Activated CD4-positive, alpha-beta T cell treated with anti-CD3 and anti-CD28 coated beads for 4 hours (primary cell): Measurements from ENCODE around the gene DENND4C.
"Not testable (repeated sequence)": the region's sequence is repeated elsewhere in the genome, so short reads cannot be mapped to it uniquely, and the experiment has no call there.

Experiments used
- DNase-seq, 2 donors: peaks; one replicate each; pipeline ENCODE4 v3.0.0-alpha.2; 2020

Gene DENND4C

GRCh38 chr9:19378164-19378563 is 147.7 kb downstream of the DENND4C start:
- no peak for DNase-seq

DNA sequence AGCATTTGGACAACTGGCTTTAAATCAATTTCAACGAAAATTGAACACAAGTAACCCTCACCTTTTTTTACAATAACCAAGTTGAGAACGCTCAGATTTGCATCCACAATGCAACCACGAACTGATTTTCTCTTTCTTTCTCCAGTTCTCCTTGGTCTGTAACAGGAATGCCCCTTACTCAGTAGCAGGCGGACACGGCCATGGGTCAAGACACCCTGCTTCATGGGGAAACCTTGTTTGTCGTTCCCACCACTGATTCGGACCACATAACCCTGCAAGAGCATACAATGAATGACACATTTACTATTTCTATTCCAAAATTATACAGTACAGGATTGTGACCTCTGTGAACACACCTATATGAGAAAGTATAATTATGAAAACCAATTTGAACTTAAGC is 148.2 kb downstream of the DENND4C start:
- DNase-seq, result no peak

- peak in 1 of 2 donors; percentile 7 for DNase-seq
These were observed 148.8 kb downstream of the DENND4C start for GRCh38 chr9:19379283-19379682.

DNA sequence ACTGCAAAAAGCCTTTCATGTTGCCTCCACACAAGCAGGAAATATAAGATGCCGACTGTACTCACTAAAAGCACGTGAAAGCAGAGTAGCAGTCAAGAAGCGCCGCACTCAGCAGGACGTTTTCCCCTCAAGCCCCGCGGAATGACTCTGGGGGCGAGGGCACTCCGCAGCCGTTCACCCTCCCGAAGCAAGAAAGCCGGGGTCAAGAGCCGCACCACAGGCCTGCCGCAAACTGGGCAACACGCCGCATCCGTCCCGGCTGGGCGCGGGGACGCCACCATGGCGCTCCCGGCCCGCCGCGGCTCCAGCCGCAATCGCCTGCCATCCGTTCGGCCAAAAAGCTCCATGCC is 149.2 kb downstream of the DENND4C start:
- DNase-seq, result no peak

DNA sequence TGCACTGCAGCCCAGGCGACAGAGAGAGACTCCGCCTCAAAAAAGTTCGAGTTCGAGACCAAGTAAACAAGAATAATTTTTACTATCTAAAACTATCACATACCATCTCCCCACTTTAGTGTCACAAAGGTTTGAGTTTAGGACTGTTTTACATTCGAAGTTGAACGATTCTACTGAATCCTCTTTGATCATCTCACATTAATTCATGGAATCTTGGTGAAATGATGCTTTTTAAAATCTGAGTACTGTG is 150.3 kb downstream of the DENND4C start:
- DNase-seq, result no peak

DNA sequence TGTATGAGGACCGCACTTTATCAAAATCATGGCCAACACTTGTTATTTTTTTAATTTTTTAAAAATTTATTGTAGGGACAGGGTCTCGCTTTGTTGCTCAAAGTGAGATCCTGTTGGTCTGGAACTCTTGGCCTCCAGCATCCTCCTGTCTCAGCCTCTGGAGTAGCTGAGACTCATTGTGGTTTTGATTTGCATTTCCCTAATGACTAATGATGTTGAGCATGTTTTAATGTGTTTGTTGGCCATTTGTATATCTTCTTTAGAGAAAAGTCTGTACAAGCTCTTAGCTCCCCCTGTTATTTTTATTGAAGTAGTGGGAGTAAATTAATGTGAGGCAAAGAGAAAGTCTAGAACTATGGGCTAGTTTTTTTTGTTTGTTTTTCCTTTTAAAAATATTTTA is 151.2 kb downstream of the DENND4C start:
- no peak for DNase-seq

- DNase-seq, result not testable (repeated sequence)
These were observed 154.7 kb downstream of the DENND4C start for GRCh38 chr9:19385212-19385611.

GRCh38 chr9:19385786-19386501 is 155.5 kb downstream of the DENND4C start:
- DNase-seq, result no peak

- DNase-seq, result no peak
These were observed 156.1 kb downstream of the DENND4C start for GRCh38 chr9:19386502-19387044.

DNA sequence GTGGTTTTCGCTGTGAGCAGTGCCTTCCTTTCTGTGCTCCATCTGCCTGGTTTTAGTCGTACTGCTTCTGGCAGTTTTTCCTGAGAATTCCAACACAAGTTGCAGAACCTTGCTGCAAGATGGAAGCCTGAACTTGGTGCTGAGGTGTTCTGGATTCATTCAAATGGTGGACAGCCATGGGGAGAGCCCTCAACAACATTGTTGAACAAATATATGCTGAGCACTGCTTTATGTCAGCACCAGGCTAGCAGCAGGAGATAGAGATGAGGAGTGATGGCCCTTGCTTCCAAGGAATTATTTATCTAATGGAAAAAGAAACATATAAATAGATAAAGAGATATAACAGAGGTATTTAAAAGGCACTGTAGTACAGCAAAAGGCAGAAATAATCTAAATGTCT is 156.8 kb downstream of the DENND4C start:
- no peak for DNase-seq

DNA sequence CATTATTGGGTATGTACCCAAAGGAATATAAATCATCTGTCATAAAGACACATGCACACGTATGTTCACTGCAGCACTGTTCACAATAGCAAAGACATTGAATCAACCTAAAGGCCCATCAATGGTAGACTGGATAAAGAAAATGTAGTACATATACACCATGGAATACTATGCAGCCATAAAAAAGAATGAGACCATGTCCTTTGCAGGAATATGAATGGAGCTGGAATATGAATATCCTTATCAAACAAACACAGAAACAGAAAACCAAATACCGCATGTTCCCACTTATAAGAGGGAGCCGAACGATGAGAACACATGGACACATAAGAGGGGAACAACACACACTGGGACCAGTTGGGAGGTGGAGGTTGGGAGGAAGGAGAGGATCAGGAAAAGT is 159.0 kb downstream of the DENND4C start:
- not testable (repeated sequence) for DNase-seq

DNA sequence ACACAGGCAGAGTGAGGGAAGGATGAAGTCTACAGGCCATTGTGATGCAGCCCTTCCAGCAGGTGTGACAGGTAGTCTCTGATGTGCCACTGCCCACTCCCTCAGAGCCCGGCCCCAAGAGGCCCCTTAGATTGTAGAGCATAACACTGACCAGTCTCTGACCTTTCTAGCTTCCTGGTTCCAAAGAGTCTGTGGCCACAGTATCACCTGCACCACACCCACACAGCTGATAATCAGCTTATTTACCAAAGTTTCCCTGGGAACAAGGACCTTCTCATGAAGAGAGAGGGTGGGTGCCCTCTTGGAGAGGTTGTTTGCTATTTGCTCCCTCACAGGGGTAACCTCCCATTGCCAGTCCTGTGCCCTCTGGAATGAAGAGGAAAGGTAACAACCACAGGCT is 167.4 kb downstream of the DENND4C start:
- DNase-seq, result no peak

GRCh38 chr9:19403231-19403630 is 172.7 kb downstream of the DENND4C start:
- not testable (repeated sequence) for DNase-seq

DNA sequence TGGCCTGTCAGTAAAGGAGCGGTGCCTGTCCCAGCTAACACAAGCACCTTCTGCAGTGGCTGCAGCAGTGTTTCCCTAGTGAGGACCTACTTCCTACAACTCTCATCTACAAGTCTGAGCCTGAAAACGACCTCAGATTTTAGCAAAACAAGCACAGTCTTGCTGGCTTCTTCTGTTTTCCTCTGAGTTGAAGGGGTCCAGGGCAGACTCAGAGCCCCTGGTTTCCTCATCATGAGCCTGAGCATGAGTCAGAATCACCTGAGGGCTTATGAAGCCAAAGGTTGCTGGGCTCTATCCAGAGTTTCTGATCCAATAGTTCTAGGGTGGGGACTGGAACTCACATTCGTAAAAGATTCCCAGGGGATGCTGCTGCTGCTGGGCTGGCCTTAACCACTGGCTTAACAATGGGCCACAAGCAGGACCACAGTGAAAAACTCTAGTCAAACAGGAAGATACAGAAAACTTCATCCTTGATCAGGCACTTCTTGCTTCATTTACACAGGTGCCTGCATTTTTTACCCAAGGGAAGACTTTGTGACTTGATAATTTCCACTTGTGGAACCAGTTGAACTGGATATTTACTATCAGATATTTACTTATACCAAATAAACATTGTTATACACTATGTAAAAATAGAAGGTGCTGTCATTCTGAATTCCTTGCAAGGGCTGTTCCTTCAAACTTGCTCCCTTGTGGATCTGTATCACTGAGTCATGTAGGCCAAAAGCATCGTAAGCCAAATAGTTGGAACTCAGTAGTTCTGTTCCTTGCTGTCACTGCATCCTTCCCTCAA is 174.0 kb downstream of the DENND4C start:
- no peak for DNase-seq

GRCh38 chr9:19405771-19406170 is 175.3 kb downstream of the DENND4C start:
- no peak for DNase-seq

DNA sequence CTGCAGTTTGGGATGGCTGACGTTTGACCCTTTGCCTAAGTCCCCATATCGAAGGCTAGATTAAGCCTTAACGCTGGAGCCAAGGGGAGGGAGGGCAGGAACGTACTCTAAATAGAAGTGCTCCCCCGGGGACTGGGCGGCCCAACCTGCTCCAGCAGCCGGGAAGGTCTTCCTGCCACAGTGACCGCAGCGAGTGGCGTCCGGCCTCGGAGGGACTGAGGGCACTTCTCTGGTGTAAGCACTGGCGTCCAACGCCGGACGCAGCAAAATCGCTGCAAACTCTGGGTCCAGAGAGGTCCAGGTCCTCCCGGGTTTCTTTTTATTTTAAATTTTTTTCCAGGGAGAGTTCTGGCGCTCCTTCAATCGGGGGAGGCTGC is 177.8 kb downstream of the DENND4C start:
- DNase-seq, result no peak

- peak; percentile 91 to 97 for DNase-seq
These were observed 178.4 kb downstream of the DENND4C start, which contains the start of gene ACER2 for GRCh38 chr9:19408693-19409400. ACER2 (plus strand) TSS chr9:19409009; CDS start chr9:19409085, 76 bp downstream.

DNA sequence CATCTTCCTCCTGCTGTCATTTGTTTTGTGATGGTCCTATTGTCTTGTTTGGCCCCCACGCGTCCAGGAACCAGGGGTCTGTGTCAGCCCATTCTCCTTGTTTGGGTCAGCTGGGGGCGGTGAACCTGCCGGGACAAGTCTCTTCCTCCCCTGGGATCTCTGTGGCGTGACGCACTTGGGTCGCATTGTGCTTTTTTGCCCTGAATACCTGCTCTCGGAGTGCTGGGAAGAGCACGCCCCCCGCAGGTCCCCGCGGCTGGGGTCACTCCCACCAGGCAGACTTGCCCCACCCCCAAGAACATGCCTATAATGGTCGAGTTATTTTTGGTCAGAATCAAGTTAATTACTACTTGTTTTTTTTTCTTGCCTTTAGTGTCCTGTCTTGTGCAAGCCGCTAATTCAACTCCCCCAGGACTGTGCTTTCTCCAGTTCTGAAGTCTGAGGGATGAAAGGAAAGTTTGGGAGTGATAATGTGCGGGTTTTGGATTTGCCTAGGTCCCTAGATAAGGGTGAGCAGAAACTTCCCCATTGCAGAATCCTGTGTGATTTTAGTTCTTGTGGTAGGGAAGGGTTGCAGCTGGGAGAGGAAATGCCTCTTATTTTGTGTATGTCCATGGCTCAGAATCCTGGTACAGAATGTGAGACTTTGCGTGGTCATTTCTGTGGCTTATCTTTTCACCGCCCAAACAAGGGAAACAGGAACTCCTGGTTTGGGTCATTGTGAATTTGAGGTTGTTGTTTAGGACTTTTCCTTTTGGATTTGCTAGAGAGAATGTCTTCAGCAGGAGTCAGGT is 179.1 kb downstream of the DENND4C start:
- peak in 1 of 2 donors; percentile 6 for DNase-seq

DNA sequence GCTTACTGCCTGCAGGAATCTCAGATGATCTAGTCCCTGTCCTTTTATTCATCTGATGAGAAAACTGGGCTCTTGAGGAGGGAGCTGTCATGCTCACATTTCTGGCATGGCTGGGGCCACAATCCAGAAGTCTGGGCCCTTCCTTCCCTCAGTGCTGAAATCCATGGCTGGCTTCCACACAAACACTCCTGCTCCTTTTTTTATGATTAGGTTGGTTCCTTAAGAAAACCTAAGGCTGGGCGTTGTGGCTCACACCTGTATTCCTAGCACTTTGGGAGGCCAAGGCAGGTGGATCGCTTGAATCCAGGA is 179.7 kb downstream of the DENND4C start:
- DNase-seq, result no peak

DNA sequence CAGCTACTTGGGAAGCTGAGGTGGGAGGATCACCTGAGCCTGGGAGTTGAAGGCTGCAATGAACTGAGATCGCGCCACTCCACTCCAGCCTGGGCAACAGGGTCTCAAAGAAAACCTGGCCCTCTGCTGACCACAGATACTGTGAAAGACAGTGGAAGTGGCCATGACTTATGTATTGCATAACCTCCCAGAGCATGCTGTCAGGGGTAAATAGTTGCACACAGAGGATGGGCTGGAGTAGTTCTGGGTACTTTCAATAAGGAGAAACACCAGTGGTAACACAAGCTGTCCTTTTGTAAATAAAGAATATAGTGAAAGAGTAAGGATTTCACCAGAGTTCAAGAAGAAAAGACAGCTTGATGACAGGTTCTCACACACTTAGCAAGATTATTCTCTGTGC is 180.1 kb downstream of the DENND4C start:
- DNase-seq, result no peak

GRCh38 chr9:19411316-19411715 is 180.8 kb downstream of the DENND4C start:
- DNase-seq, result no peak

DNA sequence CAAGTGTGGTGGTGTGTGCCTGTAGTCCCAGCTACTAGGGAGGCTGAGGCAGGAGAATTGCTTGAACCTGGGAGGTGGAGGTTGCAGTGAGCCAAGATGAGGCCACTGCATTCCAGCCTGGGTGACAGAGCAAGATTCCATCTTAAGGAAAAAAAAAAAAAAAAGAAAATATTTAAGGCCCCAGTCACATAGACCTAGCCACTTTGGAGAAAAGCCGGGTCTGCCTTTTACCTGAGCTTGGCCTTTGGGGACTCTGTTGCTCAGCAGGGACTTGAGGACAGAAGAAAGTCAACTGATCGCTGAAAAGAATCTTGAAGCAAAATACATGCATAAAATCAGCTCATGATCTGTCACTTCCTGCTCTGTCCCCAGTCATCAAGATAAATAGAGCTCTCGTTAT is 183.0 kb downstream of the DENND4C start:
- DNase-seq, result not testable (repeated sequence)

GRCh38 chr9:19416143-19416542 is 185.7 kb downstream of the DENND4C start:
- DNase-seq, result no peak
